GM21529 (cell line): ENCODE results near the gene COG7.
A peak's percentile ranks its signal among the peaks of the same experiment; 100 is the strongest.
"Not testable (repeated sequence)": the region's sequence is repeated elsewhere in the genome, so short reads cannot be mapped to it uniquely, and the experiment has no call there.

ENCODE experiments used
- ATAC-seq: cut with Tn5 transposase; IDR thresholded peaks from one replicate; pipeline ENCODE4 v1.9.1; 2021; ENCODE audit not compliant: unreplicated experiment

The COG7 gene

GRCh38 chr16:23476289-23476688 lies 23.3 kb upstream of the COG7 start:
- no peak for ATAC-seq

GRCh38 chr16:23469814-23470213 lies 16.8 kb upstream of the COG7 start:
- no peak for ATAC-seq

GRCh38 chr16:23466162-23466885 lies 13.3 kb upstream of the COG7 start:
- no peak for ATAC-seq

GRCh38 chr16:23465179-23465578 lies 12.2 kb upstream of the COG7 start:
- ATAC-seq: no peak

- ATAC-seq: no peak
Measured at GRCh38 chr16:23464196-23464595, 11.2 kb upstream of the COG7 start.

- ATAC-seq: not testable (repeated sequence)
Measured at GRCh38 chr16:23462994-23463393, 10.0 kb upstream of the COG7 start.

GRCh38 chr16:23453338-23454052 lies 506 bp upstream of the COG7 start:
- no peak for ATAC-seq

GRCh38 chr16:23452221-23452571 lies 793 bp downstream of the COG7 start:
- no peak for ATAC-seq

GRCh38 chr16:23448392-23448791 lies 4.6 kb downstream of the COG7 start:
- ATAC-seq: no peak

- ATAC-seq: not testable (repeated sequence)
Measured at GRCh38 chr16:23437542-23437941, 15.4 kb downstream of the COG7 start.

- no peak for ATAC-seq
Measured at GRCh38 chr16:23436951-23437350, 16.0 kb downstream of the COG7 start.

- peak; percentile 34 for ATAC-seq
Measured at GRCh38 chr16:23435500-23435899, 17.5 kb downstream of the COG7 start.

- ATAC-seq: no peak
Measured at GRCh38 chr16:23434380-23434779, 18.6 kb downstream of the COG7 start.

- ATAC-seq: no peak
Measured at GRCh38 chr16:23433261-23433920, 19.6 kb downstream of the COG7 start.

GRCh38 chr16:23432176-23433128 lies 20.5 kb downstream of the COG7 start:
- ATAC-seq: no peak

- ATAC-seq: no peak
Measured at GRCh38 chr16:23428351-23428750, 24.6 kb downstream of the COG7 start.

- no peak for ATAC-seq
Measured at GRCh38 chr16:23424292-23424958, 28.6 kb downstream of the COG7 start.

GRCh38 chr16:23423496-23424049 lies 29.4 kb downstream of the COG7 start:
- no peak for ATAC-seq

GRCh38 chr16:23420011-23420410 lies 33.0 kb downstream of the COG7 start:
- ATAC-seq: no peak

GRCh38 chr16:23416816-23417215 lies 36.2 kb downstream of the COG7 start:
- ATAC-seq: no peak
